ENCODE measurements around the gene MRPL37. TPM values are rescaled to one million over a fixed set of nuclear protein-coding genes. Genes with fewer than 3 reads are reported as not detected.
"Not testable (repeated sequence)": the region's sequence is repeated elsewhere in the genome, so short reads cannot be mapped to it uniquely, and the experiment has no call there.

MRPL37 gene
- total RNA-seq, 3 donors from 2014 or later (not counting 1 experiment from before 2014, with no cell fraction given), result 23.0 to 31.9 (median 28.8) TPM

- Histone ChIP-seq H3K36me3 (ENCODE audit: control insufficient read depth, insufficient read depth, low read length) (peaks cover 57% of the 10 kb centered on the region), H3K4me1 (ENCODE audit: control insufficient read depth, insufficient read depth, low read length) (no peaks in the 10 kb centered on the region), H3K4me3 (ENCODE audit: low read length) (no peak overlapping the region), H3K27ac (ENCODE audit: low read length) (no peak overlapping the region), H3K27me3 (ENCODE audit: control insufficient read depth, insufficient read depth, low read length) (no peaks in the 10 kb centered on the region), H3K9me3 (ENCODE audit: control insufficient read depth, insufficient read depth, low read length) (no peaks in the 10 kb centered on the region)
- H3K9me3 Mint-ChIP-seq, result no peaks in the 10 kb centered on the region
- TF ChIP-seq CTCF (IDR thresholded peaks at IDR 0.05), result no peak
- no peaks in the 10 kb centered on the region for H3K27me3 Mint-ChIP-seq (ENCODE audit: low read depth in 2 of 2)
- peaks cover 7 to 18% of the 10 kb centered on the region in 2 donors for H3K4me1 Mint-ChIP-seq
- H3K4me3 Mint-ChIP-seq, result no peak overlapping the region
- H3K36me3 Mint-ChIP-seq, result peaks cover 20% of the 10 kb centered on the region
- intact Hi-C loops (cut with micrococcal nuclease), result loop anchor here (10.0 kb wide), 1 partner anchor 278 kb away; no protein-coding TSS in a partner anchor
- DNase-seq, result no peak
- peak overlapping the region in 1 of 2 donors; percentile 22 for H3K27ac Mint-ChIP-seq
- WGBS (ENCODE audit: insufficient coverage), result 33% methylated on average over 1 of the region's 1 CpG
- no peak for ATAC-seq
These were observed 7.3 kb downstream of the MRPL37 start for GRCh38 chr1:54207287-54207686.

- not testable (repeated sequence) for DNase-seq; ATAC-seq; H3K27ac ChIP-seq (ENCODE audit: low read length); H3K9me3 ChIP-seq (ENCODE audit: control insufficient read depth, insufficient read depth, low read length); H3K4me3 Mint-ChIP-seq; H3K27me3 Mint-ChIP-seq (ENCODE audit: low read depth in 2 of 2); H3K27ac Mint-ChIP-seq; H3K9me3 Mint-ChIP-seq; H3K27me3 ChIP-seq (ENCODE audit: control insufficient read depth, insufficient read depth, low read length); H3K4me1 ChIP-seq (ENCODE audit: control insufficient read depth, insufficient read depth, low read length); H3K4me3 ChIP-seq (ENCODE audit: low read length)
- intact Hi-C loops (cut with micrococcal nuclease), result loop anchor here (10.0 kb wide), 1 partner anchor 277 kb away; no protein-coding TSS in a partner anchor
- peaks cover under 1 to 12% of the 10 kb centered on the region in 2 donors for H3K4me1 Mint-ChIP-seq
- peaks cover 64% of the 10 kb centered on the region for H3K36me3 ChIP-seq (ENCODE audit: control insufficient read depth, insufficient read depth, low read length)
- 67% methylated on average over 4 of the region's 4 CpGs for WGBS (ENCODE audit: insufficient coverage)
- H3K36me3 Mint-ChIP-seq, result peaks cover 20% of the 10 kb centered on the region
These were observed 7.9 kb downstream of the MRPL37 start for GRCh38 chr1:54207896-54208295.

GRCh38 chr1:54212872-54213271, 12.9 kb downstream of the MRPL37 start:
- TF ChIP-seq CTCF (IDR thresholded peaks at IDR 0.05), result no peak
- intact Hi-C loops (cut with micrococcal nuclease), result no loop called here
- peaks cover 14% of the 10 kb centered on the region for H3K36me3 Mint-ChIP-seq
- no peaks in the 10 kb centered on the region for H3K4me1 ChIP-seq (ENCODE audit: control insufficient read depth, insufficient read depth, low read length)
- H3K4me3 ChIP-seq (ENCODE audit: low read length), result no peak overlapping the region
- peaks cover 0 to 7% of the 10 kb centered on the region in 2 donors for H3K4me1 Mint-ChIP-seq
- H3K9me3 ChIP-seq (ENCODE audit: control insufficient read depth, insufficient read depth, low read length), result no peaks in the 10 kb centered on the region
- WGBS (ENCODE audit: insufficient coverage), result 89% methylated on average over 1 of the region's 1 CpG
- no peak for DNase-seq
- no peaks in the 10 kb centered on the region for H3K27me3 ChIP-seq (ENCODE audit: control insufficient read depth, insufficient read depth, low read length)
- H3K9me3 Mint-ChIP-seq, result no peaks in the 10 kb centered on the region
- peak overlapping the region in 1 of 2 donors; percentile 20 for H3K27ac Mint-ChIP-seq
- ATAC-seq, result no peak
- no peak overlapping the region for H3K27ac ChIP-seq (ENCODE audit: low read length)
- H3K4me3 Mint-ChIP-seq, result no peak overlapping the region
- H3K36me3 ChIP-seq (ENCODE audit: control insufficient read depth, insufficient read depth, low read length), result peaks cover 87% of the 10 kb centered on the region
- H3K27me3 Mint-ChIP-seq (ENCODE audit: low read depth in 2 of 2), result no peaks in the 10 kb centered on the region

DNA sequence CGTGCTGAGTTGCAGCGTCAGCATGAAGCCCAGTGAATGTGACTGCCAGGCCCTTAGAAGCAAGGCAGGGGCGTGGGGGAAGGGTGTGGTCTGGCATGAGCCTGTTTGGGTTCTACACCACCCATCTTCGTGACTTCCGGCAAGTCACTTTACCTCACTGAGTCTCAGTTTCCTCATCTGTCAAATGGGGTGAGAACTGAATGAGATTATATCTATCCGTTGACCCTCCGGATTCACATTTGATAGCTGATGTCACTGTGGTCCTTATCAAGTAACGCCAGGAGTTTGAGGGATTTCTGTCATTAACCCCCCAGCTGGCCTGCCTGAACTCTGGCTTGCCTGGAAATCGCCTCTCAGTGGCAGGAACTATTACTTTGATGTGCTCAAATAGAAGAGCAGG, 15.6 kb downstream of the MRPL37 start:
- intact Hi-C loops (cut with micrococcal nuclease), result no loop called here
- DNase-seq (no peak), ATAC-seq (no peak)
- Histone ChIP-seq H3K4me1 (ENCODE audit: control insufficient read depth, insufficient read depth, low read length) (no peaks in the 10 kb centered on the region), H3K27ac (ENCODE audit: low read length) (no peak overlapping the region), H3K4me3 (ENCODE audit: low read length) (no peak overlapping the region), H3K36me3 (ENCODE audit: control insufficient read depth, insufficient read depth, low read length) (peaks cover 79% of the 10 kb centered on the region), H3K27me3 (ENCODE audit: control insufficient read depth, insufficient read depth, low read length) (no peaks in the 10 kb centered on the region), H3K9me3 (ENCODE audit: control insufficient read depth, insufficient read depth, low read length) (no peaks in the 10 kb centered on the region)
- Mint-ChIP-seq H3K9me3 (no peaks in the 10 kb centered on the region), H3K36me3 (peaks cover 8% of the 10 kb centered on the region), H3K4me1 (peaks cover 0 to 17% of the 10 kb centered on the region in 2 donors), H3K27ac (no peak overlapping the region), H3K4me3 (no peak overlapping the region), H3K27me3 (ENCODE audit: low read depth in 2 of 2) (no peaks in the 10 kb centered on the region)
- TF ChIP-seq CTCF (IDR thresholded peaks at IDR 0.05), result no peak
- whole genome bisulfite sequencing (ENCODE audit: insufficient coverage), result over 99% methylated on average over 9 of the region's 9 CpGs
